ENCODE measurements around the gene MAP1B.

The MAP1B gene

GRCh38 chr5:72189146-72189545 lies 81.9 kb downstream of the MAP1B start:
- no peak overlapping the region for H3K4me3 Mint-ChIP-seq
- H3K36me3 Mint-ChIP-seq (ENCODE audit: low read depth): peaks cover 76% of the 10 kb centered on the region
- no peak for DNase-seq
- no peaks in the 10 kb centered on the region for H3K27me3 Mint-ChIP-seq (ENCODE audit: low read depth, poor library complexity)
- no peak overlapping the region for H3K27ac Mint-ChIP-seq
- no peaks in the 10 kb centered on the region for H3K4me1 Mint-ChIP-seq
- TF ChIP-seq CTCF (IDR thresholded peaks at IDR 0.05): no peak
- H3K9me3 Mint-ChIP-seq: no peaks in the 10 kb centered on the region

DNA sequence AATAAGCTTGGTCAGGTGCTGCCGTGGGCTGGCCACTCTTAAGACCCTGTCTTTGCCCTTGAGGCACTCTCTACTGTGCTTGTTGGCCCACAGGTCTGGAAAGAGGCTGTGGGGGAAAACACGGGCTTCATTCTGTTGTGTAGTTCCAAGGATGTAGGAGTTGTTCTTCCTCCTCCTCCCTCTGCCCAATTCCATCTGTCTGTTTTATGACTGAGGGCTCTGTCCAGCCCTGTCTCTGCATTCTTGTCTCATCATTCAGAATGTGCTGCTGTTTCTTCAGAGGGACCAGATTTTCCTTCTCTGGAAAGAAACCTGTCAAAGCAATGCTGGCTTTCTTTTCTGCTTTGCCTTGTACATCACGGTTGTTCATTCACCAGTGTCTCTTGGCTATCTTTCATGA lies 84.1 kb downstream of the MAP1B start:
- no peak for DNase-seq
- Mint-ChIP-seq H3K4me3 (no peak overlapping the region), H3K27ac (peak overlapping the region; percentile 18), H3K36me3 (ENCODE audit: low read depth) (peaks cover 80% of the 10 kb centered on the region), H3K9me3 (peaks cover 7% of the 10 kb centered on the region), H3K4me1 (no peaks in the 10 kb centered on the region), H3K27me3 (ENCODE audit: low read depth, poor library complexity) (no peaks in the 10 kb centered on the region)
- TF ChIP-seq CTCF (IDR thresholded peaks at IDR 0.05): no peak

GRCh38 chr5:72194846-72195245 lies 87.6 kb downstream of the MAP1B start:
- no peak for TF ChIP-seq CTCF (IDR thresholded peaks at IDR 0.05)
- H3K27ac Mint-ChIP-seq: no peak overlapping the region
- peaks cover 2% of the 10 kb centered on the region for H3K27me3 Mint-ChIP-seq (ENCODE audit: low read depth, poor library complexity)
- H3K4me1 Mint-ChIP-seq: no peaks in the 10 kb centered on the region
- peaks cover 12% of the 10 kb centered on the region for H3K9me3 Mint-ChIP-seq
- peaks cover 96% of the 10 kb centered on the region for H3K36me3 Mint-ChIP-seq (ENCODE audit: low read depth)
- H3K4me3 Mint-ChIP-seq: no peak overlapping the region
- DNase-seq: no peak

DNA sequence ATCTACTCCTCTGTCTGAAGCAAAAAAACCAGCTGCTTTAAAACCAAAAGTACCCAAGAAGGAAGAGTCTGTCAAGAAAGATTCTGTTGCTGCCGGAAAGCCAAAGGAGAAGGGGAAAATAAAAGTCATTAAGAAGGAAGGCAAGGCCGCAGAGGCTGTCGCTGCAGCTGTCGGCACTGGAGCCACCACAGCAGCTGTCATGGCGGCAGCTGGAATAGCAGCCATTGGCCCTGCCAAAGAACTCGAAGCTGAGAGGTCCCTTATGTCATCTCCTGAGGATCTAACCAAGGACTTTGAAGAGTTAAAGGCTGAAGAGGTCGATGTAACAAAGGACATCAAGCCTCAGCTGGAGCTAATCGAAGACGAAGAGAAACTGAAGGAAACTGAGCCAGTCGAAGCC lies 88.3 kb downstream of the MAP1B start:
- Mint-ChIP-seq H3K9me3 (peaks cover 12% of the 10 kb centered on the region), H3K4me3 (no peak overlapping the region)

DNA sequence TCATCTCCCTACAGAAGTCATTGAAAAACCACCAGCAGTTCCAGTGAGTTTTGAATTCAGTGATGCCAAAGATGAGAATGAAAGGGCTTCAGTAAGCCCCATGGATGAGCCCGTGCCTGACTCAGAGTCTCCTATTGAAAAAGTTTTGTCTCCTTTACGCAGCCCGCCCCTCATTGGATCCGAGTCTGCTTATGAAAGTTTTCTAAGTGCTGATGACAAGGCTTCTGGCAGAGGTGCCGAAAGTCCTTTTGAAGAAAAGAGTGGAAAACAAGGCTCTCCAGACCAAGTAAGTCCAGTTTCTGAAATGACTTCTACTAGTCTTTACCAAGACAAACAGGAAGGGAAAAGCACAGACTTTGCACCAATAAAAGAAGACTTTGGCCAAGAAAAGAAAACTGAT lies 90.1 kb downstream of the MAP1B start:
- Mint-ChIP-seq H3K9me3 (peaks cover 12% of the 10 kb centered on the region), H3K4me3 (no peak overlapping the region), H3K36me3 (ENCODE audit: low read depth) (peaks cover 94% of the 10 kb centered on the region), H3K4me1 (no peaks in the 10 kb centered on the region), H3K27ac (no peak overlapping the region), H3K27me3 (ENCODE audit: low read depth, poor library complexity) (peaks cover 3% of the 10 kb centered on the region)
- DNase-seq: no peak
- no peak for TF ChIP-seq CTCF (IDR thresholded peaks at IDR 0.05)

More for the DNA sequence above, 88.3 kb downstream of the MAP1B start:
- Mint-ChIP-seq H3K27ac (no peak overlapping the region), H3K4me1 (no peaks in the 10 kb centered on the region), H3K36me3 (ENCODE audit: low read depth) (peaks cover 97% of the 10 kb centered on the region), H3K27me3 (ENCODE audit: low read depth, poor library complexity) (peaks cover 3% of the 10 kb centered on the region)
- no peak for DNase-seq
- no peak for TF ChIP-seq CTCF (IDR thresholded peaks at IDR 0.05)

GRCh38 chr5:72199681-72200080 lies 92.4 kb downstream of the MAP1B start:
- TF ChIP-seq CTCF (IDR thresholded peaks at IDR 0.05): no peak
- no peaks in the 10 kb centered on the region for H3K4me1 Mint-ChIP-seq
- no peak overlapping the region for H3K4me3 Mint-ChIP-seq
- H3K27me3 Mint-ChIP-seq (ENCODE audit: low read depth, poor library complexity): peaks cover 3% of the 10 kb centered on the region
- peak overlapping the region; percentile 14 for H3K27ac Mint-ChIP-seq
- peaks cover 12% of the 10 kb centered on the region for H3K9me3 Mint-ChIP-seq
- peaks cover 92% of the 10 kb centered on the region for H3K36me3 Mint-ChIP-seq (ENCODE audit: low read depth)
- DNase-seq: no peak
